Measurements from ENCODE around the gene CACUL1.
"Not testable (repeated sequence)": the region's sequence is repeated elsewhere in the genome, so short reads cannot be mapped to it uniquely, and the experiment has no call there.

Gene CACUL1

GRCh38 chr10:118793545-118793944 is 38.8 kb upstream of the CACUL1 start:
- in situ Hi-C loops (cut with MboI; ENCODE audit: low sequenced_read_pairs, unreplicated experiment) = no loop called here
- no peak for TF ChIP-seq CTCF (IDR thresholded peaks at IDR 0.05; ENCODE audit: borderline replicate concordance, control extremely low read depth, extremely low read depth, insufficient read depth, missing control alignments)
- DNase-seq (ENCODE audit: low spot score) = no peak

GRCh38 chr10:118792526-118792925 is 37.8 kb upstream of the CACUL1 start:
- no peak for TF ChIP-seq CTCF (IDR thresholded peaks at IDR 0.05; ENCODE audit: borderline replicate concordance, control extremely low read depth, extremely low read depth, insufficient read depth, missing control alignments)
- DNase-seq (ENCODE audit: low spot score) = no peak

GRCh38 chr10:118790058-118790457 is 35.3 kb upstream of the CACUL1 start:
- in situ Hi-C loops (cut with MboI; ENCODE audit: low sequenced_read_pairs, unreplicated experiment) = no loop called here
- TF ChIP-seq CTCF (IDR thresholded peaks at IDR 0.05; ENCODE audit: borderline replicate concordance, control extremely low read depth, extremely low read depth, insufficient read depth, missing control alignments) = no peak
- DNase-seq (ENCODE audit: low spot score) = no peak

More at GRCh38 chr10:118792526-118792925, 37.8 kb upstream of the CACUL1 start:
- in situ Hi-C loops (cut with MboI; ENCODE audit: low sequenced_read_pairs, unreplicated experiment) = no loop called here

GRCh38 chr10:118785551-118785950 is 30.8 kb upstream of the CACUL1 start:
- TF ChIP-seq CTCF (IDR thresholded peaks at IDR 0.05; ENCODE audit: borderline replicate concordance, control extremely low read depth, extremely low read depth, insufficient read depth, missing control alignments) = no peak
- DNase-seq (ENCODE audit: low spot score) = no peak

GRCh38 chr10:118783776-118784545 is 29.2 kb upstream of the CACUL1 start:
- DNase-seq (ENCODE audit: low spot score) = no peak
- no peak for TF ChIP-seq CTCF (IDR thresholded peaks at IDR 0.05; ENCODE audit: borderline replicate concordance, control extremely low read depth, extremely low read depth, insufficient read depth, missing control alignments)
- in situ Hi-C loops (cut with MboI; ENCODE audit: low sequenced_read_pairs, unreplicated experiment) = no loop called here

More at GRCh38 chr10:118785551-118785950, 30.8 kb upstream of the CACUL1 start:
- in situ Hi-C loops (cut with MboI; ENCODE audit: low sequenced_read_pairs, unreplicated experiment) = no loop called here

- DNase-seq (ENCODE audit: low spot score); in situ Hi-C loops (cut with MboI; ENCODE audit: low sequenced_read_pairs, unreplicated experiment): not testable (repeated sequence)
Measured at GRCh38 chr10:118782916-118783465, 28.2 kb upstream of the CACUL1 start.

- no peak for DNase-seq (ENCODE audit: low spot score)
- in situ Hi-C loops (cut with MboI; ENCODE audit: low sequenced_read_pairs, unreplicated experiment) = no loop called here
- TF ChIP-seq CTCF (IDR thresholded peaks at IDR 0.05; ENCODE audit: borderline replicate concordance, control extremely low read depth, extremely low read depth, insufficient read depth, missing control alignments) = no peak
Measured at GRCh38 chr10:118781541-118781940, 26.8 kb upstream of the CACUL1 start.

Data from GM13976 (cell line).